K562 (cell line): ENCODE data around the gene BPI. TPM values are rescaled to one million over a fixed set of nuclear protein-coding genes. Genes with fewer than 3 reads are reported as not detected.

Source experiments
- ARHGAP35 ChIP-seq: fragments of 450-650 bp; IDR thresholded peaks from 2 replicates; pipeline ENCODE4 v1.6.1; 2018; ENCODE audit not compliant: partially characterized antibody
- ESRRA ChIP-seq: fragments of 450-650 bp; IDR thresholded peaks from 2 replicates; pipeline ENCODE4 v1.6.1; 2014; ENCODE audit warnings: low read depth, mild to moderate bottlenecking, moderate library complexity, borderline replicate concordance
- PHF21A ChIP-seq: fragments of 450-650 bp; IDR thresholded peaks from 2 replicates; pipeline ENCODE4 v1.6.1; 2017; ENCODE audit warnings: low read depth, borderline replicate concordance
- POLR3G ChIP-seq: IDR thresholded peaks from 2 replicates; pipeline ENCODE4 v1.6.1; 2011; ENCODE audit not compliant: insufficient read length, insufficient replicate concordance; ENCODE audit errors: extremely low read depth
- RAD21 ChIP-seq, 2 experiments: fragments of 250-450 bp in 1 of 2; fragments of 450-650 bp in 1 of 2; sonication (Bioruptor Pico) in 1 of 2; formaldehyde crosslinking in 1 of 2; IDR thresholded peaks in 1 of 2; conservative IDR thresholded peaks in 1 of 2; 2 replicates each; pipeline versions ENCODE4 v1.4.0 to v1.8.0; 2020 to 2022; ENCODE audit warnings: mild to moderate bottlenecking in 2 of 2, moderate library complexity in 1 of 2
- RUNX1 ChIP-seq: sonication (generic); IDR thresholded peaks from 2 replicates; pipeline ENCODE4 v1.6.1; 2016; ENCODE audit warnings: antibody characterized with exemption, low read depth
- ZBTB8A ChIP-seq: fragments of 450-650 bp; IDR thresholded peaks from 2 replicates; pipeline ENCODE4 v1.6.1; 2018; ENCODE audit warnings: mild to moderate bottlenecking, moderate library complexity; ENCODE audit not compliant: partially characterized antibody
- ZEB2 ChIP-seq: fragments of 450-650 bp; IDR thresholded peaks from 2 replicates; pipeline ENCODE4 v1.6.1; 2016
- polyA plus RNA-seq, 8 experiments: library from polyadenylated mRNA; depleted of rRNA in 4 of 8; stranded (reverse) in 5 of 8; unstranded in 3 of 8; fragments of >200 nt; fragmentation: Nextera tagmentation in 2 of 8; fragmentation: Illumina TruSeq in 1 of 8; extraction: Ambion mirVana in 2 of 8; extraction: Trizol in 1 of 8; gene quantifications; 2 replicates each; pipeline versions ENCODE4 v1.2.1 to v1.2.3, GENCODE V29; 2011 to 2014; ENCODE audit warnings: inconsistent platforms in 1 of 8, missing spikeins in 1 of 8
- total RNA-seq, 7 experiments: library from RNA; depleted of rRNA in 6 of 7; stranded (reverse); fragments of >200 nt in 6 of 7; fragmentation: Illumina TruSeq in 2 of 7; extraction: Trizol in 2 of 7; gene quantifications; 2 replicates each; pipeline versions ENCODE4 v1.2.1 to v1.2.3, GENCODE V29; 2011 to 2021; ENCODE audit warnings: low replicate concordance in 1 of 7
- TF ChIP-seq, protein P1 (sequence below), 2 experiments: fragments of 450-650 bp in 1 of 2; sonication (generic) in 1 of 2; formaldehyde crosslinking in 1 of 2; IDR thresholded peaks in 1 of 2; conservative IDR thresholded peaks in 1 of 2; 2 replicates each; pipeline versions ENCODE4 v1.6.1 to v1.8.1; 2016 to 2023; ENCODE audit warnings: mild to moderate bottlenecking in 2 of 2, moderate library complexity in 2 of 2, inconsistent platforms in 1 of 2, missing genetic modification reagents in 1 of 2
- TF ChIP-seq, protein P2 (sequence below): sonication (generic); formaldehyde crosslinking; IDR thresholded peaks from 2 replicates; pipeline ENCODE4 v1.8.1; 2023; ENCODE audit warnings: mild to moderate bottlenecking, missing genetic modification reagents, moderate library complexity
- TF ChIP-seq, protein P3 (sequence below): sonication (generic); formaldehyde crosslinking; IDR thresholded peaks from 2 replicates; pipeline ENCODE4 v1.8.0; 2022; ENCODE audit warnings: missing genetic modification reagents, mild to moderate bottlenecking, moderate library complexity, borderline replicate concordance
- TF ChIP-seq, protein P4 (sequence below), 2 experiments: fragments of 450-650 bp; conservative IDR thresholded peaks; 2 replicates each; pipeline ENCODE4 v1.6.1; 2017; ENCODE audit warnings: mild to moderate bottlenecking in 2 of 2, moderate library complexity in 2 of 2
- TF ChIP-seq, protein P5 (sequence below): fragments of 250-450 bp; sonication (Bioruptor Pico); IDR thresholded peaks from 2 replicates; pipeline ENCODE4 v1.4.0; 2020; ENCODE audit warnings: mild to moderate bottlenecking
- TF ChIP-seq, protein P6 (sequence below): fragments of 450-650 bp; IDR thresholded peaks from 2 replicates; pipeline ENCODE4 v1.6.1; 2016

The BPI gene
- total and polyA plus RNA-seq, 9 of the 15 experiments (the other 6 are each of a cell fraction or from before 2014, with no cell fraction given), result not detected

DNA sequence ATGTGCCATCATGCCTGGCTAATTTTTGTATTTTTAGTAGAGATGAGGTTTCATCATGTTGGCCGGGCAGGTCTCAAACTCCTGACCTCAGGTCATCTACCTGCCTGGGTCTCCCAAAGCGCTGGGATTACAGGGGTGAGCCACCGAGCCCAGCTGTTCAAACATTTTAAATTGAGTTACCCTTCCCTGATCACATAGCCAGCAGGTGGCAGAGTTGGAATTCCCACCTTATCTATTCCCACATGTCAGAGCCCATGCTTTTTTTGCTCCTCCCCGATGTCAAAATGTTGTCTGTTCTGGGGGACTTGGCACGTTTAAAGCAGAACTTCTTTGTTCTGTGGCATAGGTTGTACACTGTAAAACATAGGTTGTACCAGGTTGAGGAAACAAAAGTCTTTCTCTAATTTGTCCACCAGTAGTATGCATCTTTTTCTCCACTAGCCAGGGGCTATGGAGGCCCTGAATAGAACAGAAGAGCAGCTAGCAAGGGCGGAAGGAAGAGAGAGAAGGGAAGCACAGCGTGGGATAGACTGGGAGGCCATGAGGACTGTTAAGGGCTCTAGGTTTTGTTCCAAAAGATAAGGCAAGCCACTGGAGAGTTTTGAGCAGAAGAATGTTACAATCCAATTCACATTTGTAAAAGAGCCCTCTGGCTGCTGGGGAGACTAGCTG is 35.0 kb downstream of the BPI start (continued):
- TF ChIP-seq, protein P1, sequence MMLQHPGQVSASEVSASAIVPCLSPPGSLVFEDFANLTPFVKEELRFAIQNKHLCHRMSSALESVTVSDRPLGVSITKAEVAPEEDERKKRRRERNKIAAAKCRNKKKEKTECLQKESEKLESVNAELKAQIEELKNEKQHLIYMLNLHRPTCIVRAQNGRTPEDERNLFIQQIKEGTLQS (IDR thresholded peaks at IDR 0.05), result no peak
- TF ChIP-seq, protein P1 (CRISPR knock-in tag; conservative IDR thresholded peaks at IDR 0.05), result no peak
- no peak for TF ChIP-seq RUNX1
- TF ChIP-seq, protein P2, sequence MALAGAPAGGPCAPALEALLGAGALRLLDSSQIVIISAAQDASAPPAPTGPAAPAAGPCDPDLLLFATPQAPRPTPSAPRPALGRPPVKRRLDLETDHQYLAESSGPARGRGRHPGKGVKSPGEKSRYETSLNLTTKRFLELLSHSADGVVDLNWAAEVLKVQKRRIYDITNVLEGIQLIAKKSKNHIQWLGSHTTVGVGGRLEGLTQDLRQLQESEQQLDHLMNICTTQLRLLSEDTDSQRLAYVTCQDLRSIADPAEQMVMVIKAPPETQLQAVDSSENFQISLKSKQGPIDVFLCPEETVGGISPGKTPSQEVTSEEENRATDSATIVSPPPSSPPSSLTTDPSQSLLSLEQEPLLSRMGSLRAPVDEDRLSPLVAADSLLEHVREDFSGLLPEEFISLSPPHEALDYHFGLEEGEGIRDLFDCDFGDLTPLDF, result no peak
- no peak for TF ChIP-seq ZBTB8A
- TF ChIP-seq ESRRA, result no peak
- TF ChIP-seq, protein P3, sequence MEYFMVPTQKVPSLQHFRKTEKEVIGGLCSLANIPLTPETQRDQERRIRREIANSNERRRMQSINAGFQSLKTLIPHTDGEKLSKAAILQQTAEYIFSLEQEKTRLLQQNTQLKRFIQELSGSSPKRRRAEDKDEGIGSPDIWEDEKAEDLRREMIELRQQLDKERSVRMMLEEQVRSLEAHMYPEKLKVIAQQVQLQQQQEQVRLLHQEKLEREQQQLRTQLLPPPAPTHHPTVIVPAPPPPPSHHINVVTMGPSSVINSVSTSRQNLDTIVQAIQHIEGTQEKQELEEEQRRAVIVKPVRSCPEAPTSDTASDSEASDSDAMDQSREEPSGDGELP, result peak; percentile 28; the same call in 1 of the 2 replicates
- TF ChIP-seq, protein P4, sequence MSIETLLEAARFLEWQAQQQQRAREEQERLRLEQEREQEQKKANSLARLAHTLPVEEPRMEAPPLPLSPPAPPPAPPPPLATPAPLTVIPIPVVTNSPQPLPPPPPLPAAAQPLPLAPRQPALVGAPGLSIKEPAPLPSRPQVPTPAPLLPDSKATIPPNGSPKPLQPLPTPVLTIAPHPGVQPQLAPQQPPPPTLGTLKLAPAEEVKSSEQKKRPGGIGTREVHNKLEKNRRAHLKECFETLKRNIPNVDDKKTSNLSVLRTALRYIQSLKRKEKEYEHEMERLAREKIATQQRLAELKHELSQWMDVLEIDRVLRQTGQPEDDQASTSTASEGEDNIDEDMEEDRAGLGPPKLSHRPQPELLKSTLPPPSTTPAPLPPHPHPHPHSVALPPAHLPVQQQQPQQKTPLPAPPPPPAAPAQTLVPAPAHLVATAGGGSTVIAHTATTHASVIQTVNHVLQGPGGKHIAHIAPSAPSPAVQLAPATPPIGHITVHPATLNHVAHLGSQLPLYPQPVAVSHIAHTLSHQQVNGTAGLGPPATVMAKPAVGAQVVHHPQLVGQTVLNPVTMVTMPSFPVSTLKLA (conservative IDR thresholded peaks at IDR 0.05), result 0 out of 4 replicates have a peak, but pooled peaks of 1 of the 2 experiments have one; percentile 31
- no peak for TF ChIP-seq ZEB2
- no peak for TF ChIP-seq POLR3G
- no peak for TF ChIP-seq PHF21A
- TF ChIP-seq, protein P5, sequence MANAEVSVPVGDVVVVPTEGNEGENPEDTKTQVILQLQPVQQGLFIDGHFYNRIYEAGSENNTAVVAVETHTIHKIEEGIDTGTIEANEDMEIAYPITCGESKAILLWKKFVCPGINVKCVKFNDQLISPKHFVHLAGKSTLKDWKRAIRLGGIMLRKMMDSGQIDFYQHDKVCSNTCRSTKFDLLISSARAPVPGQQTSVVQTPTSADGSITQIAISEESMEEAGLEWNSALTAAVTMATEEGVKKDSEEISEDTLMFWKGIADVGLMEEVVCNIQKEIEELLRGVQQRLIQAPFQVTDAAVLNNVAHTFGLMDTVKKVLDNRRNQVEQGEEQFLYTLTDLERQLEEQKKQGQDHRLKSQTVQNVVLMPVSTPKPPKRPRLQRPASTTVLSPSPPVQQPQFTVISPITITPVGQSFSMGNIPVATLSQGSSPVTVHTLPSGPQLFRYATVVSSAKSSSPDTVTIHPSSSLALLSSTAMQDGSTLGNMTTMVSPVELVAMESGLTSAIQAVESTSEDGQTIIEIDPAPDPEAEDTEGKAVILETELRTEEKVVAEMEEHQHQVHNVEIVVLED (CRISPR knock-in tag), result no peak
- peak in 1 of 2 experiments; percentile 58; a peak in 2 of 4 replicates for TF ChIP-seq RAD21 (CRISPR knock-in tag; conservative IDR thresholded peaks at IDR 0.05 in 1 of 2, IDR thresholded peaks at IDR 0.05 in 1 of 2)
- TF ChIP-seq, protein P6, sequence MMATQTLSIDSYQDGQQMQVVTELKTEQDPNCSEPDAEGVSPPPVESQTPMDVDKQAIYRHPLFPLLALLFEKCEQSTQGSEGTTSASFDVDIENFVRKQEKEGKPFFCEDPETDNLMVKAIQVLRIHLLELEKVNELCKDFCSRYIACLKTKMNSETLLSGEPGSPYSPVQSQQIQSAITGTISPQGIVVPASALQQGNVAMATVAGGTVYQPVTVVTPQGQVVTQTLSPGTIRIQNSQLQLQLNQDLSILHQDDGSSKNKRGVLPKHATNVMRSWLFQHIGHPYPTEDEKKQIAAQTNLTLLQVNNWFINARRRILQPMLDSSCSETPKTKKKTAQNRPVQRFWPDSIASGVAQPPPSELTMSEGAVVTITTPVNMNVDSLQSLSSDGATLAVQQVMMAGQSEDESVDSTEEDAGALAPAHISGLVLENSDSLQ, result no peak
- no peak for TF ChIP-seq ARHGAP35
